ENCODE measurements around the gene GNAT1.

GRCh38 chr3:50172626-50173220 lies 18.7 kb upstream of the GNAT1 start:
- no peak for TF ChIP-seq ZNF274 (IDR thresholded peaks at IDR 0.05; ENCODE audit: low read depth, low read length)
- TF ChIP-seq YY1 (IDR thresholded peaks at IDR 0.05; ENCODE audit: insufficient read depth, insufficient read length), result no peak
- no peak for TF ChIP-seq SUZ12 (IDR thresholded peaks at IDR 0.05; ENCODE audit: extremely low read depth, insufficient read depth, insufficient read length)

Measured in NT2/D1 (cell line).